Measurements from ENCODE around the gene TEX50.
"Not testable (repeated sequence)": the region's sequence is repeated elsewhere in the genome, so short reads cannot be mapped to it uniquely, and the experiment has no call there.

TEX50 gene

DNA sequence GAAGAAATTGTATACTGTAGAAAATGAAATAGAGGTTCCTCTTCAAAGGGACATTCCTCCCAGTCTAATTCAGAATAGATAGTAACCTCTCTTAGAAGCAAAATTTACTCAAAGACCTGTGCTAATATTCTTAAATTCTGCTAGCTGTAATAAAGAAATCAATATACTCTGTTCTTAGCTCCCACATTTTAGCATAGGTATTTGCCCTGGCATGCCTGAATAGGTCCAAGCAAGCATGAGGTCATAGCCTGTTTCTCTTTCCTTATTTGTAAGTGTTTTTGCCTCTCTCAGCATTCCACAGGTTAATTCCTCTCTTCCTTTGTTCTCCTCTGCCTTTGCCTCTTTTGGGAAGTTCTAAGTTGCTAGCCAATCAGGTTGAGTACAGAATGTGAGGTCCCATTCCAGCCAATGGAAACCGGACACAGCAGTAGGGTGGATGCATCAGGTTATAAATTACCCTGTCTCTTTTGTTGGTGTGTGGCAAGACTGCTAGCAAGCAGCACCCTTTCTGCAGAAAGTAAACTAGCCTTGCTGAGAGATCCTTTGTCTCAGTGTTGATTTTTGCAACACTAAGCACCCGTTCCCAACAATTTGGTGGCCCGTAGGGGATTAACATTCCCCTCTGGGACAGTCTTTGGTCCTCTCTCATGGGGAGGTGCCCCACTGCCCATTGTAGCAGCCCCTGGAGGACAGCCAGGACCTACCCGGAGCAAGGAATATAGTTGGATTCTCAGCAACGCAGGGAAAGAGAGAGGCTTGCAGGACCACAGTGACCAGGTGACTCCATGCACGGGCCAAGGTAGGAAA lies 2.3 kb downstream of the TEX50 start:
- not testable (repeated sequence) for H3K9ac ChIP-seq (ENCODE audit: low read length); H3K27ac ChIP-seq (ENCODE audit: low read length); H3K27me3 ChIP-seq (ENCODE audit: control insufficient read depth, insufficient read depth, low read length); H3K36me3 ChIP-seq (ENCODE audit: control insufficient read depth, low read depth, low read length); H3K4me1 ChIP-seq (ENCODE audit: control insufficient read depth, low read depth, low read length); H3K4me3 ChIP-seq (ENCODE audit: low read length)
- H3K9me3 ChIP-seq (ENCODE audit: control insufficient read depth, low read depth, low read length): peaks cover 17% of the 10 kb centered on the region

DNA sequence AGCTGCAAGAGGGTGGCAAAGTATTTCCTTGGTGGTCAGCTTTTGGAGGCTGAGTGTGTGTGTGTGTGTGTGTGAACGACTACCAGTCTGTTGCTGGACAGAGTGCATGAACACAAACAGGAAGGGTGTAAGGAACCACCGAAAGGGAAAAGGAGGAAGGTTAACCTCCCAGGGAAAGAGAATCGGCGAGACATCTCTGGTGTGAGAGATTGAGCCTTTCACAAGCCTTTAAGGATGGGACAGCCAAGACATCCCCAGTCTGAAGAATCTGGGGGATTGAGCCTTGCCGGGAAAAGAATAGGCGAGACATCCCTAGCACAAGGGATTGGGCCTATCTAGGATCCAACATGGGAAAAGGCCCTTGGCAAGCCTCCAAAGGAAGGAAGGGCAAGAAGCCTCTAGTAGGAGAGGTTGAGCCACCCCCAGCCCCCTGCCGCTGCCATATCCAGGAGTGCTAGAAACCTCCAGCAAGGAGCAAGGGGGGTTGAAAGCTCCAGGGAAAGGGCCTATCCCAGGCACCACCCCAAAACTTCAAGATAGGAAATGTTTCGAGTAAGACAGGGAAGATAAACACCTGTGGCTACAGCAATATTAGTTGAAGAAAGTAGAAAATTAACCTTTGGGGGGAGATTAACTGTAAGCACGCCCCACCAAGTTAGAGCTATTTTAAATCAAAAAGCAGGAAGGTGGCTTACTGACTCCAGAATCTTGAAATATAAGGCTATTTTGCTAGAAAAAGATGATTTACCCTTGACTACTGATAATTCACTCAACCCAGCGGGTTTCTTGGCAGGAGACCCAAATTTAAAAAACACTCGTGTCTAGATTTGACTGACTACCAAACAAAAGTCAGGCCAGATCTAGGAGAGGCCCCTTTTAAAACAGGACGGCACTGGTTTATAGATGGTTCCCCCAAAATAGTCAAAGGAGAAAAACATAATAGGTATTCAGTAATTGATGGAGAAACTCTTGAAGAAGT lies 3.2 kb downstream of the TEX50 start:
- no peak overlapping the region for H3K9ac ChIP-seq (ENCODE audit: low read length)
- H3K4me3 ChIP-seq (ENCODE audit: low read length): no peak overlapping the region
- no peaks in the 10 kb centered on the region for H3K36me3 ChIP-seq (ENCODE audit: control insufficient read depth, low read depth, low read length)
- no peaks in the 10 kb centered on the region for H3K27me3 ChIP-seq (ENCODE audit: control insufficient read depth, insufficient read depth, low read length)
- H3K9me3 ChIP-seq (ENCODE audit: control insufficient read depth, low read depth, low read length): peaks cover 17% of the 10 kb centered on the region
- no peaks in the 10 kb centered on the region for H3K4me1 ChIP-seq (ENCODE audit: control insufficient read depth, low read depth, low read length)
- H3K27ac ChIP-seq (ENCODE audit: low read length): no peak overlapping the region

DNA sequence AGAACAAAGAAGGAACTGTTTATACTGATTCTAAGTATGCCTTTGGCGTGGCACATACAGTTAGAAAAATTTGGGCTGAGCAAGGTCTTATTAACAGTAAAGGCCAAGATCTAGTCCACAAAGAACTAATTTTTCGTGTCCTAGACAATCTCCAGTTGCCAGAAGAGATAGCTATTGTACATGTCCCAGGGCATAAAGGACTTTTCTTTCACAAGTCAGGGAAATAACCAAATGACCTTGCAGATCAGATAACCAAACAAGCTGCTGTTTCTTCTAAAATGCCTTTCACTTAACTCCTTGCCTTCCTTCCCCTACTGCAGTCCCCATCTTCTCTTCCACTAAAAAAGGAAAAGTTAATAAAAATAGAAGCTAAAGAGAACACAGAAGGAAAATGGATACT lies 4.0 kb downstream of the TEX50 start:
- H3K4me1 ChIP-seq (ENCODE audit: control insufficient read depth, low read depth, low read length): no peaks in the 10 kb centered on the region
- H3K36me3 ChIP-seq (ENCODE audit: control insufficient read depth, low read depth, low read length): no peaks in the 10 kb centered on the region
- peaks cover 17% of the 10 kb centered on the region for H3K9me3 ChIP-seq (ENCODE audit: control insufficient read depth, low read depth, low read length)
- H3K4me3 ChIP-seq (ENCODE audit: low read length): no peak overlapping the region
- no peak overlapping the region for H3K27ac ChIP-seq (ENCODE audit: low read length)
- H3K9ac ChIP-seq (ENCODE audit: low read length): no peak overlapping the region
- no peaks in the 10 kb centered on the region for H3K27me3 ChIP-seq (ENCODE audit: control insufficient read depth, insufficient read depth, low read length)

DNA sequence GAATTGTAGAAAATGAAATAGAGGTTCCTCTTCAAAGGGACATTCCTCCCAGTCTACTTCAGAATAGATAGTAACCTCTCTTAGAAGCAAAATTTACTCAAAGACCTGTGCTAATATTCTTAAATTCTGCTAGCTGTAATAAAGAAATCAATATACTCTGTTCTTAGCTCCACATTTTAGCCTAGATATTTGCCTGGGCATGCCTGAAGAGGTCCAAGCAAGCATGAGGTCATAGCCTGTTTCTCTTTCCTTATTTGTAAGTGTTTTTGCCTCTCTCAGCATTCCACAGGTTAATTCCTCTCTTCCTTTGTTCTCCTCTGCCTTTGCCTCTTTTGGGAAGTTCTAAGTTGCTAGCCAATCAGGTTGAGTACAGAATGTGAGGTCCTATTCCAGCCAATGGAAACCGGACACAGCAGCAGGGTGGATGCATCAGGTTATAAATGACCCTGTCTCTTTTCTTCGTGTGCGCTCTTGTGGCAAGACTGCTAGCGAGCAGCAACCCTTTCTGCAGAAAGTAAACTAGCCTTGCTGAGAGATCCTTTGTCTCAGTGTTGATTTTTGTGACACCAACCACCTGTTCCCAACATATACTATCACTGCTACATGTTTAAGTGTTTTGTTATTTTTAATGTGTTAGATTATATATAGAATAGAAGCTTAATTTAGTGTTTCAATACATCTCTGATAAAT lies 7.5 kb downstream of the TEX50 start:
- H3K9me3 ChIP-seq (ENCODE audit: control insufficient read depth, low read depth, low read length): peaks cover 15% of the 10 kb centered on the region
- H3K27ac ChIP-seq (ENCODE audit: low read length): not testable (repeated sequence)

DNA sequence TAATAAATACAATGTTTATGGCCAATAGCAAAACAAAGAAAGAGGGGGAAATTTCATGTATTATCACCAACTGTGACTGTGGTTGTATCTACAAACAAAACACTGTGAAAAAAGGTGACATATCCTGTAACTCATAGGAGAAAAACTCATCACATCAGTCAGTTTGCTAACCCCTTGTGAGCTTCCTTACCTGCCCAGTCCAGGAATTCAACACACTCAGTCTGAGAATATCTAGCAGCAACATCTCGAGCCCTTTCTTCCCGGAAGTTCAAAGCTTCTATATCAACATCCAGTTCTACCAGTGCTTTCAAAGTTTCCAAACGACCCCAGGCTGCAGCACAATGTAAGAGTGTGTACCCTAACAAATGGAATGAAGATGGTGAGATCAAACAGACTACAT lies 11.5 kb downstream of the TEX50 start:
- no peak overlapping the region for H3K9ac ChIP-seq (ENCODE audit: low read length)
- H3K27me3 ChIP-seq (ENCODE audit: control insufficient read depth, insufficient read depth, low read length): no peaks in the 10 kb centered on the region
- peaks cover 5% of the 10 kb centered on the region for H3K9me3 ChIP-seq (ENCODE audit: control insufficient read depth, low read depth, low read length)
- H3K36me3 ChIP-seq (ENCODE audit: control insufficient read depth, low read depth, low read length): no peaks in the 10 kb centered on the region
- no peak overlapping the region for H3K27ac ChIP-seq (ENCODE audit: low read length)
- H3K4me1 ChIP-seq (ENCODE audit: control insufficient read depth, low read depth, low read length): no peaks in the 10 kb centered on the region
- no peak overlapping the region for H3K4me3 ChIP-seq (ENCODE audit: low read length)

More for the DNA sequence above, 7.5 kb downstream of the TEX50 start:
- H3K27me3 ChIP-seq (ENCODE audit: control insufficient read depth, insufficient read depth, low read length); H3K9ac ChIP-seq (ENCODE audit: low read length); H3K4me1 ChIP-seq (ENCODE audit: control insufficient read depth, low read depth, low read length); H3K4me3 ChIP-seq (ENCODE audit: low read length); H3K36me3 ChIP-seq (ENCODE audit: control insufficient read depth, low read depth, low read length): not testable (repeated sequence)

DNA sequence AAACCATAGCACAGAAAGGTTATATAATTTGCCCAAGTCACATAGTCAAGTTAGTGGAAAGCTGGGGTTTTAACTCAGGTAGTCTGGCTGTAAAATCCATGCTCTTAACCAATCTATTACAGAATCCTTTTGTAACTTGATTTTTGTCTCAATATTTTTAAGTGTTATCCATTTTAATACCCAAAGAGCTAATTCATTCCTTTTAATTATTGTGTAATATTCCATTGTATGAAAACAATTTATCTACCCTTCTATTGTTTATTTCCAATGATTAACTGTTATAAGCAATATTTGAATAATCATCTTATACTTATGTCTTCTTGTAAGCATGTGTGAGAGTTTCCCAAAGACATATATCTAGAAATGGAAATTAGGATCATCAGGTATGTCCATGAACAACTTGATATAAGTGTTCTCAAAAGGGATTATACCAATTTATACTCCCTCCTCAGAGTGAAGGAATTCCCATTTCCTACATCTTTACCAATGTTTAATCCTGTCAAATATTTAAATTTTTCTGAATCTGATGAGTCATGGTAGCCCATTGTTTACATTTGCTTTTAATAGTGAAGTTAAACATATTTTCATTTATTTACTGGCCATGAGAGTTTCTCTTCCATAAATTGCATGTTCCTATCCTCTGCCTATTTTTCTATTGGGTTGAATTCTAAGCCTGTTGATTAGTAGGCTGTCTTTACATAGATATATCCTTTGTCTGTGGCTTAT lies 13.9 kb downstream of the TEX50 start:
- Histone ChIP-seq H3K27me3 (ENCODE audit: control insufficient read depth, insufficient read depth, low read length) (no peaks in the 10 kb centered on the region), H3K4me3 (ENCODE audit: low read length) (no peak overlapping the region), H3K4me1 (ENCODE audit: control insufficient read depth, low read depth, low read length) (no peaks in the 10 kb centered on the region), H3K36me3 (ENCODE audit: control insufficient read depth, low read depth, low read length) (no peaks in the 10 kb centered on the region), H3K9ac (ENCODE audit: low read length) (no peak overlapping the region), H3K27ac (ENCODE audit: low read length) (no peak overlapping the region), H3K9me3 (ENCODE audit: control insufficient read depth, low read depth, low read length) (no peaks in the 10 kb centered on the region)

DNA sequence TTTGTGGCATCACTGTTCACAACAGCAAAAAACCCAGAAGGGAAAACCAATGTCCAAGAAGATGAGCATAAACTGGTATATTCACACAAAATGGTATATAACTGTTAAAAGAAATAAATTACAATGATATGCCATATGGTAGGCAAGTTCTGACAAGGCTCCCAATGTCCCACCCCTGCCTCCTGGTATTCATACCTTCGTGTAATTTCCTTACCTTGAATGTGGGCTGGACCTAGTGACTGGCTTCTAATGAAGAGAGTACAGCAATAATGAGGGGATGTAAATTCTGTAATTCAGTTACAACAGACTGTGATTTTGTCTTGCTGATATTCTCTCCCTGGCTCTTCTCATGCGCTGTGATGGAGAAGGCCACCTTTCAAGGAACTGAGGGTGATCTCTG lies 25.2 kb downstream of the TEX50 start:
- H3K4me1 ChIP-seq (ENCODE audit: control insufficient read depth, low read depth, low read length): no peaks in the 10 kb centered on the region

DNA sequence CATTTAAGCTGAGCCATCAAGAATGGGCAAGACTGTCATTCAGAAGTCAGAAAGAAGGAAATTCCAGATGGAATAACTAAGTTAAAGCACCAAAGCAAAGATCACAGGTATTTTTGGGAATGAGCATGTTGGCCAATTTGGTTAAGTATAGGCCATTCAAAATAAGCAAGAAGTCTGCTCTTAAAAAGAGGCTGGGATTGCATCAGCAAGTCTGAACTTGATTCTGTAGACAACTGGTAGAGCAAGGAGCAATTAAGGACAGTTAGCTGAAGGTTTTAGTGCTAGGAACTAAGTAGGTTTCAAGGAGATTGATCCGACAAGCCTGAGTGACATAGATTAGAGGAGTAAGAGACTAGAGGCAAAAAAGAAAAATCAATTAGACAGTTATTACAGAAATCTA lies 26.1 kb downstream of the TEX50 start:
- no peak overlapping the region for H3K4me3 ChIP-seq (ENCODE audit: low read length)
- H3K9ac ChIP-seq (ENCODE audit: low read length): no peak overlapping the region
- H3K4me1 ChIP-seq (ENCODE audit: control insufficient read depth, low read depth, low read length): no peaks in the 10 kb centered on the region
- H3K9me3 ChIP-seq (ENCODE audit: control insufficient read depth, low read depth, low read length): peaks cover 4% of the 10 kb centered on the region
- no peaks in the 10 kb centered on the region for H3K36me3 ChIP-seq (ENCODE audit: control insufficient read depth, low read depth, low read length)
- H3K27me3 ChIP-seq (ENCODE audit: control insufficient read depth, insufficient read depth, low read length): no peaks in the 10 kb centered on the region
- H3K27ac ChIP-seq (ENCODE audit: low read length): no peak overlapping the region

More for the DNA sequence above, 25.2 kb downstream of the TEX50 start:
- no peak overlapping the region for H3K9ac ChIP-seq (ENCODE audit: low read length)
- H3K27me3 ChIP-seq (ENCODE audit: control insufficient read depth, insufficient read depth, low read length): no peaks in the 10 kb centered on the region
- no peak overlapping the region for H3K4me3 ChIP-seq (ENCODE audit: low read length)
- no peaks in the 10 kb centered on the region for H3K36me3 ChIP-seq (ENCODE audit: control insufficient read depth, low read depth, low read length)
- H3K27ac ChIP-seq (ENCODE audit: low read length): no peak overlapping the region
- peaks cover 9% of the 10 kb centered on the region for H3K9me3 ChIP-seq (ENCODE audit: control insufficient read depth, low read depth, low read length)

DNA sequence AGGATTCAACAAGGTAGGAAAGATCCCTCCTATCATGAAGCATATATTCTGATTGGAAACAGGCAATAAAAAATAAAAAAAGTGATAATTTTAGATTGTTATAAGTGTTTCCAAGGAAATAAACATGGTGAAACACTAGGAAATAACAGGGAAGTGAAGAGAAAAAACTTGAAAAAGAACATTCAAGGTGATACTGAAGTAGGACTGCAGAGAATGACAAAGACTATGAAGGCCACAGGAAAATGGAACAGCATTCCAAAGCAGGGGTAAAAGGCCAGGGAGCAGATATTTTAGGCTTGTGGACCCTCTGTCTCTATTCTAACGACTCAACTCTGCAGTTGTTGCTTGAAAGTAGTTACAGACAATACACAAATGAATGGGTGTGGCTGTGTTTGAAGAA lies 26.6 kb downstream of the TEX50 start:
- no peak overlapping the region for H3K27ac ChIP-seq (ENCODE audit: low read length)
- no peaks in the 10 kb centered on the region for H3K4me1 ChIP-seq (ENCODE audit: control insufficient read depth, low read depth, low read length)
- H3K9me3 ChIP-seq (ENCODE audit: control insufficient read depth, low read depth, low read length): no peaks in the 10 kb centered on the region
- no peak overlapping the region for H3K9ac ChIP-seq (ENCODE audit: low read length)
- no peaks in the 10 kb centered on the region for H3K27me3 ChIP-seq (ENCODE audit: control insufficient read depth, insufficient read depth, low read length)
- no peak overlapping the region for H3K4me3 ChIP-seq (ENCODE audit: low read length)
- no peaks in the 10 kb centered on the region for H3K36me3 ChIP-seq (ENCODE audit: control insufficient read depth, low read depth, low read length)

DNA sequence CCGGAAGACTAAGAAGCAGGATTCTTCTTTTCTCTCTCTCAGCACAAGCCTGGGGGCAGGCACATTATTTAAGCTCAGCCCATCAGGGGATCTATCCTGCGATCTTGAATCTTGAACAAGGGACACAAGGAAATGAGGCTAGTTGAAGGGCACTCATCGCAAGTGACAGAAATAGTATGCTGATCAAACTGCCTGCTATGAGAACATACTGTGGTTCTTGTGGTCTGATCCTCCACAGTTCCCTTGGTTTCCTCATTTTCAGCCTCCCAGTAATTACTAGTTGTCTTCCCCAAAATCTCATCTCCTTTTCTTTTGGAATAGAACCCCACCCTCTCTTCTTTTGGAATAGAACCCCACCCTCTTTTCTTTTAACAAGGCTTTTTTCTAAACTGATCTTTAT lies 28.0 kb downstream of the TEX50 start:
- Histone ChIP-seq H3K36me3 (ENCODE audit: control insufficient read depth, low read depth, low read length) (no peaks in the 10 kb centered on the region), H3K27ac (ENCODE audit: low read length) (no peak overlapping the region), H3K27me3 (ENCODE audit: control insufficient read depth, insufficient read depth, low read length) (no peaks in the 10 kb centered on the region), H3K9ac (ENCODE audit: low read length) (no peak overlapping the region), H3K4me1 (ENCODE audit: control insufficient read depth, low read depth, low read length) (no peaks in the 10 kb centered on the region), H3K9me3 (ENCODE audit: control insufficient read depth, low read depth, low read length) (no peaks in the 10 kb centered on the region), H3K4me3 (ENCODE audit: low read length) (no peak overlapping the region)

DNA sequence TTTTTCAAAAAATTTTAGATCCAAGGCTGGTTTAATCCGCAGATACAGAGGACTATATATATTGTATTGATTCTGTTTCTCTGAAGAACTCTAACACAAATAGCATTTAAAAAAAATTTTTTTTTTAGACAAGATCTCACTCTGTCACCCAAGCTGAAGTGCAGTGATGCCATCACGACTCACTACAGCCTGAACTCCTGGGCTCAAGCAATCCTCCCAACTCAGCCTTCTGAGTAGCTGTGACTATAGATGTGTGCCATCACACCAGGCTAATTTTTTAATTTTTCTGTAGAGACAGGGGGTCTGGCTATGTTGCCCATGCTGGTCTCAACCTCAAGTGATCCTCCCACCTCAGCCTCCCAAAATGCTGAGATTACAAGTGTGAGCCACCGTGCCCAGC lies 31.5 kb downstream of the TEX50 start:
- H3K4me1 ChIP-seq (ENCODE audit: control insufficient read depth, low read depth, low read length): peaks cover 16% of the 10 kb centered on the region
- no peak overlapping the region for H3K9ac ChIP-seq (ENCODE audit: low read length)
- H3K9me3 ChIP-seq (ENCODE audit: control insufficient read depth, low read depth, low read length): no peaks in the 10 kb centered on the region
- H3K36me3 ChIP-seq (ENCODE audit: control insufficient read depth, low read depth, low read length): no peaks in the 10 kb centered on the region
- H3K4me3 ChIP-seq (ENCODE audit: low read length): no peak overlapping the region
- no peak overlapping the region for H3K27ac ChIP-seq (ENCODE audit: low read length)
- H3K27me3 ChIP-seq (ENCODE audit: control insufficient read depth, insufficient read depth, low read length): peaks cover 11% of the 10 kb centered on the region

Data from iPS-18a (cell line).